Neuronal stem cell (in vitro differentiated cells): Measurements from ENCODE around the gene ASPG.

Source experiments
- DNase-seq: peaks from one replicate; pipeline ENCODE4 v3.0.0-alpha.2; 2013; ENCODE audit warnings: low spot score
- H2AFZ ChIP-seq: one replicate; pipeline ENCODE4 v1.6.1; 2013; ENCODE audit warnings: mild to moderate bottlenecking, low read length, inconsistent platforms
- H2AK5ac ChIP-seq: 2 replicates; pipeline ENCODE4 v1.6.1; 2013; ENCODE audit warnings: low read depth, mild to moderate bottlenecking, inconsistent platforms, low read length, moderate library complexity, mixed read lengths
- H2BK120ac ChIP-seq: 2 replicates; pipeline ENCODE4 v1.6.1; 2013; ENCODE audit warnings: low read depth, mild to moderate bottlenecking, inconsistent platforms, low read length, moderate library complexity, mixed read lengths
- H2BK12ac ChIP-seq: one replicate; pipeline ENCODE4 v1.6.1; 2013; ENCODE audit warnings: low read length, inconsistent platforms
- H2BK15ac ChIP-seq: 2 replicates; pipeline ENCODE4 v1.6.1; 2013; ENCODE audit warnings: mild to moderate bottlenecking, low read length, inconsistent platforms, mixed read lengths
- H2BK5ac ChIP-seq: one replicate; pipeline ENCODE4 v1.6.1; 2013; ENCODE audit warnings: inconsistent platforms, mild to moderate bottlenecking, low read length, moderate library complexity
- H3K14ac ChIP-seq: one replicate; pipeline ENCODE4 v1.6.1; 2013; ENCODE audit warnings: low read length, inconsistent platforms
- H3K18ac ChIP-seq: 2 replicates; pipeline ENCODE4 v1.6.1; 2013; ENCODE audit warnings: low read length, inconsistent platforms
- H3K23ac ChIP-seq: 2 replicates; pipeline ENCODE4 v1.6.1; 2013; ENCODE audit warnings: low read depth, mild to moderate bottlenecking, mixed read lengths, low read length, inconsistent platforms; ENCODE audit not compliant: poor library complexity
- H3K27ac ChIP-seq: replicated peaks from 3 replicates; pipeline ENCODE4 v1.5.1; 2013; ENCODE audit warnings: low read length, inconsistent platforms
- H3K27me3 ChIP-seq, 3 experiments: 2 replicates each; pipeline ENCODE4 v1.6.1; 2013; ENCODE audit warnings: low read length in 3 of 3, mild to moderate bottlenecking in 2 of 3, inconsistent platforms in 1 of 3, low read depth in 1 of 3, mixed read lengths in 1 of 3, moderate library complexity in 1 of 3; ENCODE audit not compliant: control insufficient read depth in 3 of 3, insufficient read depth in 3 of 3
- H3K36me3 ChIP-seq, 2 donors: replicated peaks in 1 of 2; 2 replicates each; pipeline ENCODE4 v1.6.1; 2013; ENCODE audit warnings: low read length in 2 of 2; ENCODE audit not compliant: control insufficient read depth in 2 of 2, insufficient read depth in 2 of 2
- H3K4ac ChIP-seq: 2 replicates; pipeline ENCODE4 v1.6.1; 2013; ENCODE audit warnings: inconsistent platforms, mild to moderate bottlenecking, low read length, moderate library complexity
- H3K4me1 ChIP-seq, 2 donors: 1 replicate in 1 of 2; 2 replicates in 1 of 2; pipeline ENCODE4 v1.6.1; 2013; ENCODE audit warnings: low read length in 2 of 2, low read depth in 1 of 2; ENCODE audit not compliant: control insufficient read depth in 2 of 2, insufficient read depth in 1 of 2
- H3K4me2 ChIP-seq: one replicate; pipeline ENCODE4 v1.6.1; 2013; ENCODE audit warnings: mild to moderate bottlenecking, low read length, inconsistent platforms; ENCODE audit not compliant: insufficient read depth, poor library complexity, severe bottlenecking
- H3K4me3 ChIP-seq, 2 donors: 2 replicates each; pipeline ENCODE4 v1.5.1; 2013; ENCODE audit warnings: low read length in 2 of 2, mild to moderate bottlenecking in 2 of 2, inconsistent platforms in 1 of 2, moderate library complexity in 1 of 2
- H3K79me1 ChIP-seq: one replicate; pipeline ENCODE4 v1.6.1; 2013; ENCODE audit warnings: low read depth, mild to moderate bottlenecking, inconsistent platforms, low read length, moderate library complexity
- H3K9ac ChIP-seq: one replicate; pipeline ENCODE4 v1.6.1; 2013; ENCODE audit warnings: mild to moderate bottlenecking, low read depth, low read length, inconsistent platforms; ENCODE audit not compliant: poor library complexity
- H3K9me3 ChIP-seq, 2 donors: replicated peaks in 1 of 2; 2 replicates each; pipeline versions ENCODE3 to v1.6.1; 2013; ENCODE audit warnings: low read length in 2 of 2, mild to moderate bottlenecking in 2 of 2, inconsistent platforms in 1 of 2, low read depth in 1 of 2, mixed read lengths in 1 of 2, moderate library complexity in 1 of 2; ENCODE audit not compliant: control insufficient read depth in 2 of 2, insufficient read depth in 1 of 2
- H4K8ac ChIP-seq: one replicate; pipeline ENCODE4 v1.6.1; 2013; ENCODE audit warnings: low read depth, mild to moderate bottlenecking, inconsistent platforms, low read length, moderate library complexity
- H4K91ac ChIP-seq: one replicate; pipeline ENCODE4 v1.6.1; 2013; ENCODE audit warnings: low read length, low read depth, mild to moderate bottlenecking, inconsistent platforms; ENCODE audit not compliant: poor library complexity
- WGBS, 2 donors: extraction: QIAGEN DNeasy Blood & Tissue Kit; methylation state at CpG; one replicate each; pipeline ENCODE4 v1.1.7; 2013; ENCODE audit warnings: missing lambda C conversion rate in 2 of 2, mixed read lengths in 1 of 2; ENCODE audit not compliant: insufficient read length in 2 of 2, insufficient replicate concordance in 1 of 2; ENCODE audit errors: extremely low coverage in 2 of 2; 5-methylcytosine and 5-hydroxymethylcytosine counted together

Gene ASPG

DNA sequence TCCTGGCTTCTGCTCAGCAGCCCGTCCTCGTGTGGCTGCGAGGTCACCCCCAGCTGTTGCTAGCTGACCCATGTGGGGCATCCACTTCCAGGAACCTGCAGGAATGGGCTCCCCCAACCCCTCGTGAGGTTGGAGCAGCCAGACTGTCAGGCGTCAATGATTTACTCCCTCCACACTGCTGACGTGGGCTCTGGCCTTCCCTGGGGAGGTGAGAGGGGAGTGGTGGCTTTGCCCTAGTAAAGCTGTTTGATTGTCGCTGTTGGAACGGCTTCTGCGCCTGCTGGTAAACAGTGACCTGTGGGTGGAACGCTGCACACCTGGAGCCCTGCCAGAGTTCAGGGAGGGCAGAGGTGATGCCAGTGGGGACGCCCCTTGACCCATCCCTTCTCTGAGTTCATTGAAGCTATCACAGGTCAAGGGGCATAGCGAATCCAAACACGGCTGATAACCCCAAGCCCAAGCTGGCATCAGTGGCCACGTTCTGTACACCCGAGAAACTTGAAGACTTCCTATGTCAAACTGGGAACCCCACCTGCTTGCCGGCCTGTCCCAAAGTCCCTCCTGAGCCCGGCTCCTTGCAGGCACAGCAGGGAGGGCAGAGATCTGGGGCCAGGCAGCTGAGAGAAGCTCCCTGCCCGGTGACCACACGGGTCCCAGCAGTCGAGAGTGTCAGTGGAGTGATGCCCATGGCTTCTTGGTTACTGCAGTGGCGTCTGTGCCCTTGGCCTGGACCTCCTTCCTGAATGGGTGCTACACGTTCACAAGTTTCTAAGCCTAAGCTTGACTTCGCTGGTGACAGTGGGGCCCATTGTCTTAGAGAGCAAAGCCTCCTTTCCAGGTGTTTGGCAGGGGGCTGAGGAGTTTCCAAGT, 2.7 kb downstream of the ASPG start:
- no peak overlapping the region for H3K9ac ChIP-seq
- no CpG with 5 or more reads among the region's 23 CpGs for WGBS, 2 donors
- H3K27me3 ChIP-seq: peaks cover 0 to 49% (median 0%) of the 10 kb centered on the region in 3 experiments
- H3K4me1 ChIP-seq: no peaks in the 10 kb centered on the region
- H2BK12ac ChIP-seq: peak overlapping the region; percentile 60
- H2BK15ac ChIP-seq: peak overlapping the region; percentile 98
- peaks cover 0 to 2% of the 10 kb centered on the region in 2 donors for H3K9me3 ChIP-seq
- no peak overlapping the region for H2BK120ac ChIP-seq
- H3K23ac ChIP-seq: no peak overlapping the region
- H3K79me1 ChIP-seq: no peaks in the 10 kb centered on the region
- no peak for DNase-seq
- H3K18ac ChIP-seq: peak overlapping the region; percentile 24
- H2BK5ac ChIP-seq: no peak overlapping the region
- H3K27ac ChIP-seq: no peak overlapping the region
- H2AFZ ChIP-seq: no peak overlapping the region
- H3K4ac ChIP-seq: no peak overlapping the region
- no peak overlapping the region for H4K91ac ChIP-seq
- no peak overlapping the region for H3K4me2 ChIP-seq
- H3K4me3 ChIP-seq: no peak overlapping the region
- H3K36me3 ChIP-seq: no peaks in the 10 kb centered on the region
- H4K8ac ChIP-seq: no peak overlapping the region
- peak overlapping the region; percentile 21 for H3K14ac ChIP-seq
- no peak overlapping the region for H2AK5ac ChIP-seq

DNA sequence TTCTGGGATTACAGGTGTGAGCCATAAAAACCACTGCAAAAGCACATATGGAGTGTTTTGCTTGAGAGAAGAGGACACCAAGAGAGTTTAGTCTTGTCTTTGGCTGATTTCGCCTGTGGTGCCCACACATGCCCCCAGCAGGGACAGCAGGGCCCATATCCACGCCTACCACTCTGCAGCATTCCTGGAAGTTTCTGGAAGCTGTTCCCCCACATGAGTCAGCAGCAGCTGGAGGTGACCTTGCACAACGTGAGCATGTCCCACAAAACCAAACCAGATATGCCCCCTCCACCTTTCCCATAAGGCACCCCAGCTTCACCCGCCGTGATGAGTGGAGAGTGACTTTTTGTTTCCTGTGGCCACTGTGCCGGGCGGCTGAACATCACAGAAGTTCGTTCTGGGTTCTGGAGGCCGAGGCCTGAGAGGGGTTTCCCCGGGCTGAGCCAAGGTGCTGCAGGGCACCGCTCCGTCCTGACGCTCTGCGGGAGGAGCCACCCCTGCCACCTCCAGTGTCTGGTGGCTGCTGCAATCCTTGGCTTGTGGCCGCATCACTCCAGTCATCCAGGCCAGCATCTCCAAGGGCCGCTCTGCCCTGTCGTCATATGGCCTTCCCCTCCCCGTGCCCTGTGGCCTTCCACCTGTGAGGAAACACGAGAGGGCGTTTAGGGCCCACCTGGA, 4.7 kb downstream of the ASPG start:
- Histone ChIP-seq H3K23ac (no peak overlapping the region), H3K4me3 (no peak overlapping the region), H3K9ac (peak overlapping the region; percentile 60), H2BK5ac (no peak overlapping the region), H3K4ac (peak overlapping the region; percentile 53), H3K4me1 (peaks cover 0 to 5% of the 10 kb centered on the region in 2 donors), H4K91ac (no peak overlapping the region), H2BK12ac (peak overlapping the region; percentile 84), H2AFZ (no peak overlapping the region), H3K79me1 (no peaks in the 10 kb centered on the region), H3K27me3 (peaks cover 0 to 34% (median 0%) of the 10 kb centered on the region in 3 experiments), H3K36me3 (no peaks in the 10 kb centered on the region), H3K27ac (no peak overlapping the region), H3K18ac (no peak overlapping the region), H4K8ac (no peak overlapping the region), H3K14ac (peak overlapping the region; percentile 56), H3K9me3 (peaks cover 0 to 2% of the 10 kb centered on the region in 2 donors), H2AK5ac (peak overlapping the region; percentile 75), H2BK15ac (no peak overlapping the region), H3K4me2 (no peak overlapping the region), H2BK120ac (peak overlapping the region; percentile 91)
- no peak for DNase-seq
- WGBS, 2 donors: no CpG with 5 or more reads among the region's 20 CpGs

DNA sequence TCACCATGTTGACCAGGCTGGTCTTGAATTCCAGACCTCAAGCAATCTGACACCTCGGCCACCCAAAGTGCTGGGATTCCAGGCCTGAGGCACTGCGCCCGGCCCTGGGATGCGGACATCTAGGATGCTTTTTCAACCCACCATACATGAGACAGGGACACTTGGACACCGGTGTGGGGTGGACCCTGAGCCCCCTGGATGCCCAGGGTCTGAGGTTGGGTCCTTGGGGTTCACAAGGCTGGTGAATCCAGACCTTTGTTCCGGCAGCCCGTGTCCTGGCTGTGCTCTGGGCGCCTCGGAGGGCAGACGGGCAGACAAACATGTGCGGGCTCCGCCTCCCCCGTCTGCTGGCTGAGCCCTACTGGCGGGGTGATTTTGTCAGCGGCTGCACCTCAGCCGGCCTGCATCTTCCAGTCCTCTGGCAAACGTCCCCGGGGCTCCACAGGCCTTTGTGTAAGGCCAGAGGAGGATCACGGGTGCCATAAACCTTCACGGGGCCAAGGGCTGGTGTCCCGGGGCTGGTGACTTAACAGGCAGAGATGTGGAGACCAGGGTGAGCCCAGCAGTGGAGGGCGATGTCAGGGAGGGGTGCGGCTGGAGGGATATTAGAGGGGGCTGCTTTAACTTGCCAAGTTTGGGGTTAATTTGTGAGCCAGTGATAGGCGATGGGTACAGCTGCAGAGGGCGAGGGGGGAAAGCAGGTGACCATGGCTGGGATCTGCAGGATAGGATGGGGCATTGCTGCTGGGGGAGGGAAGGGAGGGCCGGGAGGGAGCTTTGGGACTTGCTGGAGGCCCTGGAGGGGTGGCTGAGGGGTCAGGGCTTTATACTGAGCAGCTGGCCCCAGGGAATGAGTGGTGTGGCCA, 5.8 kb downstream of the ASPG start:
- Histone ChIP-seq H2BK12ac (no peak overlapping the region), H2BK120ac (peak overlapping the region; percentile 31), H2AK5ac (peak overlapping the region; percentile 90), H3K27ac (no peak overlapping the region), H2AFZ (no peak overlapping the region), H3K9me3 (peaks cover 0 to 2% of the 10 kb centered on the region in 2 donors), H3K27me3 (peaks cover 0 to 30% (median 0%) of the 10 kb centered on the region in 3 experiments), H3K14ac (no peak overlapping the region), H3K36me3 (no peaks in the 10 kb centered on the region), H2BK15ac (peak overlapping the region; percentile 1), H4K8ac (no peak overlapping the region), H3K23ac (no peak overlapping the region), H4K91ac (no peak overlapping the region), H3K79me1 (peaks cover 3% of the 10 kb centered on the region), H3K18ac (peak overlapping the region; percentile 83), H3K4ac (no peak overlapping the region), H3K4me3 (no peak overlapping the region), H3K4me2 (no peak overlapping the region), H3K9ac (no peak overlapping the region), H3K4me1 (peaks cover 0 to 5% of the 10 kb centered on the region in 2 donors), H2BK5ac (peak overlapping the region; percentile 48)
- no peak for DNase-seq
- no CpG with 5 or more reads among the region's 26 CpGs for WGBS, 2 donors
